Activated CD8-positive, alpha-beta memory T cell treated with anti-CD3 and anti-CD28 coated beads, Interleukin-2, amount 50 U/mL, for 24 hours (primary cell): ENCODE measurements around the gene RCOR1.
"Not testable (repeated sequence)": the region's sequence is repeated elsewhere in the genome, so short reads cannot be mapped to it uniquely, and the experiment has no call there.

ENCODE experiments used
- DNase-seq: peaks from one replicate; pipeline ENCODE4 v3.0.0-alpha.2; 2020; ENCODE audit errors: extremely low read depth

Gene RCOR1

DNA sequence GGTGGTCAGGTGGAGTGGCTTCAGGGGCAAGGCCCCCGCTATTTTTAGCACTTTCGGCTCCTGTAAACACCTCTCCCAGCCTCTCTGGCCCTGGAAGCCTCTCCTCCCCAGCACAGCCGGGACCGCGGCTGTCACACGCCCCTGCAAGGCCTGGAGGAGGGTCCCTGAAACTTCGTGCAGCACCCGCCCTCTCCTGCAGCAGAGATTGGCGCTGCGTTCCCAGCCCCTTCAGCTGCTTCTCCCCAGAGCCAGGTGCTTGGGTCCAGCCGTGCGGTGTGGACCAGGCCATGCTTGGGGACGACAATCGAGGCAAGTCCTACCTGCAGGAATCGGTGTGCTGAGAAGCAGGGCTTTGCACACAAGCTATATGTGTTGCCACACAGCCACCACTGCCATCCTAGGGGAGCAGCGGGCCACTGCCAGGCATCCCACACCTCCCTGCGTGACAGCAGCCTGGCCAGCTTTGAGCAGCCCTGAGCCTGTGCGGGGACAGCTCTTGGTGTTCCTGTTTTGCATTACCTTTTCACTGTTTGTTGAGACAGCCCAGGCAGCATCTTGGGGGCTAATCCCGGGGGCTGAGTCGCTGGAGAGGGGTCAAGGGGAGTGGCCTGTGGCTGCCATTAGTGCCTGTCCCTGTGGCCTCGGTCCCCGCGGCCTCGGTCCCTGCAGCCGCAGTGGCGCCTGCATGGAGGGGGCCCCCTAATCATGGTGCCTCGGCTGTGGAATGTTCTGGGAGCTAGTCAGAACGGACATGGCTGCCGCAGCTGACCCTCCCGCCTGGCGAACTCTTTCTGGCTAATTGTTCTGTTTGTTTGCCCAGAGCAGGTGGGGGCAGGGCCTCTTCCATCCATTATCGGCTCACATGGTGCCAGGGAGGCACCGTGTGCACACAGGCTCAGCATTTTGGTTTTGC, 157.2 kb downstream of the RCOR1 start:
- no peak for DNase-seq

DNA sequence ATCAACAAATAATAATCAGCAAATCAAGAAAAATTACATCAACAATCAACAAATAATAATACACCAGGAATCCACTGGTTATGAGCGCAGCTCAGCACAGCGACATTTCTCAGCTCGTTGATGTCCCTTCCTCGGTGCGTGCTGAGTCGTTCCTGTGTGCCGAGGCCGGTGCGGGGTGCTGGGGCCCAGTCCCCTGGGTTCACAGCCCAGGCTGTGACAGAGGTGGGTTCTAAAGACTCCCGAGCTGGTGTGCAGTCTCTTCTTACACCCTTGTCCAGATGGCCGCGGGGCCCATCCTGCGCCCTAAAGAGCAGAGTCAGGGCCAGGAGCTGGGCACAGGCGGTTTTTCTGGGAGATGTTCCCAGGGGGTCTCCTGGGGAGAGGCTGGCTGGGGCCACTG, 157.9 kb downstream of the RCOR1 start:
- no peak for DNase-seq

DNA sequence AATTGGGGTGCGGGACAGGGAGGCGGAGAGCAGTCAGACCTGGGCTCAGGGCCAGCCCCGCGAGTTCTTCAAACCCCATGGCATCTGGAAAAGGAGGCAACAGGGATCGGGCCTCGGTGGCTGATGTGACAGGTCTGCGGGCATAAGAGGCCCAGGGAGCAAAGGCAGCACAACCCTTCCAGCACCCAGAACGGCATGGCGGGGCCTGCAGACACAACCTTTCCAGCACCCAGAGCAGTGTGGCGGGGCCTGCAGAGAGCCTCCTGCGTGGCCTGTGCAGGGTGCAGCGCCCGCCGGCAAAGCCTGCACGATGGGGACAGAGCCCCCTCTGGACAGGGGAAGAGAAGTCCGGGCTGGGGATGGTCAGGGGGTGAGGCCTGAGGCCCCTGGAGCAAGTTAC, 158.6 kb downstream of the RCOR1 start:
- no peak for DNase-seq

DNA sequence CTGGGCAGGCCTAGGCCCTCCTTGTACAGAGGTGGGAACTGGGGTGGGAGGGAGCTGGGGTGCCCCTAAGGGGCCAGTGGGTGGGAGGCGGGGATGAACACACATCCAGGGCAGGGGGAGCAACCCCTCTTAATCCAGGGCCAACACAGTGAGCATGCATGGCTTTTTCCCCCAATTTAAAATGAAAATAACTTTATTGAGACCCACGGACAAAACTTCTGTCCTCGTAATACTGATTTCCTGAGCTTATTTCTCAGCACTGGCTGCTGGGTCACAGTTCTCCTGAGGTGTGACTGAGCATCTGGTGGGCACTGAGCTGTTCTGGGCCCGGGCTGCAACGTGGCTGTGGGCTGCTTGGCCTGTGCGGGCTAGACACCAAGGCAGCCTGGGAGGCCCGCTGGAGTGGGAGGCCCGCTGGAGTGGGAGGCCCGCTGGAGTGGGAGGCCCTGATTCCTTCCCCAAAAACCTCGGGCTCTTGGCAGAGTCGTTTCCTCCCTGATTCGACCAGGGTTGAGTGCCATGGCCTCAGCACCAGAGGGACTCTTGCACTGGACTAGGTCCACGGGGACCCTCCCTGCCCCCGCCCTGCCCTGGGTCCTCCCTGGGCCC, 159.9 kb downstream of the RCOR1 start:
- DNase-seq: no peak

DNA sequence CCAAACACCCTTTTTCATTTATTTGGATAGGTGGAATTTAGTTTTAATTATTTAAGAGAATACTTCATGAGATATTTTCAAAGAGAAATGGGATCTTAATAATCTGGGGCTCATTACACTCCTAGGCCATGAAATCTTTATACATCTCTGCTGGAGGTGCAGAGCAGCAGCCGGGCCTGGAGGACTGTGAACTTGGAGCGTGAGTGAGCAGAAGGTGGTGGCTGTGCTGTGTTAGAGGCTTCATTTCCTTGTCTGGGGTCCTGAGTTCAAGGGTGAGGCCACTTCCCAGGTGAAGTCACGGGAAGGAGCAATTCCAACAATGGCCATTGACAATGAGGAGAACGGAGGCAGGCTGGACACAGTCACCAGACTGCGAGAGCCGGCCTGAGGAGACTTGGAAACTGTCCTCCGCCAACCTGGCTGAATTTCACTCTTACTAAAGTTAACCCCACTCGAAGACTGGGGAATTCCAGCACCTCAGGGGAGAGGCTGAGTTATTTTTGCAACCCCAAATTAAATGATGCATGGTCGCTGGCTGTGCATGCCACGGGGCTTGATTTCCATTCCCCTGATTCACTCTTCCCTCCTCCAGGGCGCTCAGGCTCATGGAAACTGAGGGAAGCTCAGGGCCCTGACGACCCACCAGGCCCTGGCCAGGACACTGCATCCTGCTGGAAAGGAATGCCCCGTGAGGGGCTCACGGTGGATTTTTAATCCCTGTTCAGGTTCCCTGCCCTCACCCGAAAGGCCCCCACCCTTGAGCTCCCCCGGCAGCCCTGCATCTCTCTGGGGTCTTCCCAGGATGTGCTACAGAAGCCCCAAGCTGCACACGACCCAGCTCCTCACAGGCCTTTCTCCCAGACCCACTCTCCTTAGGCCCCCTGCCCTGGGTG, 162.2 kb downstream of the RCOR1 start:
- no peak for DNase-seq

DNA sequence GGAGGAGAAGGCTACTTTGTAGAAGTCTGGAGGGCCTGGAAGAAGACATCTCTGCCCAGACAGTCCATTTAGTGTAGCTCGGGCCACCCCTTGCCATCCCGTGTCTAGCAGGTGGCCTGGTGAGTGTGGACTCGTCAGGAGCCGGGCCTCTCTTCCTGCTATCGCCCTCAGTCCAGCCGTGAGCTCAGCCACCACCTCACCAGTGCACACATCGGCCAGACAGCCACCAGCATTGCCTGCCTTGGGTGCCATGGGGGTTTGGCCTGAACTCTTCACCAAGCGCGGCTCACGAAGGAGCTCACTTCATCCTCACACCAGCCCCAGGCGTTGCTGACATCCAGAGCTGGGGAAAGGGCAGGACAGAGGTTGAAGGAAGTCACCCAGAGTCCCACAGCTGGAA, 165.2 kb downstream of the RCOR1 start:
- DNase-seq: no peak

DNA sequence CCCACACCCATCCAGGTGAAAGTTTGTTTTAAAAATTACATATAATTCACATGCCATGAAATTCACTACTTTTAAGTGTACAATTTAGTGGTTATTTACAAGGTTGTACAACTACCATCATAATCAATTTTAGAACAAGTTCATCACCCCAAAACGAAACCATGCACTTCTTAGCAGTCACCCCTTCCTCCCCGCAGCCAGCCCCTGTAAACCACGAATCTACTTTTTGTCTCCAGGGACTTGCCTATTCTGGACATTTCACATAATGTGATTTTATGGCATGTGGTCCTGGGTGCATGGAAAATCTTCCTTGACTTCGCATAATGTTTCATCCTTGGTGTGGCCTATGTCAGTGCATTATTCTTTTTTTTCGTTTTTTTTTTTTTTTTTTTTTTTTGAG, 165.6 kb downstream of the RCOR1 start:
- no peak for DNase-seq

DNA sequence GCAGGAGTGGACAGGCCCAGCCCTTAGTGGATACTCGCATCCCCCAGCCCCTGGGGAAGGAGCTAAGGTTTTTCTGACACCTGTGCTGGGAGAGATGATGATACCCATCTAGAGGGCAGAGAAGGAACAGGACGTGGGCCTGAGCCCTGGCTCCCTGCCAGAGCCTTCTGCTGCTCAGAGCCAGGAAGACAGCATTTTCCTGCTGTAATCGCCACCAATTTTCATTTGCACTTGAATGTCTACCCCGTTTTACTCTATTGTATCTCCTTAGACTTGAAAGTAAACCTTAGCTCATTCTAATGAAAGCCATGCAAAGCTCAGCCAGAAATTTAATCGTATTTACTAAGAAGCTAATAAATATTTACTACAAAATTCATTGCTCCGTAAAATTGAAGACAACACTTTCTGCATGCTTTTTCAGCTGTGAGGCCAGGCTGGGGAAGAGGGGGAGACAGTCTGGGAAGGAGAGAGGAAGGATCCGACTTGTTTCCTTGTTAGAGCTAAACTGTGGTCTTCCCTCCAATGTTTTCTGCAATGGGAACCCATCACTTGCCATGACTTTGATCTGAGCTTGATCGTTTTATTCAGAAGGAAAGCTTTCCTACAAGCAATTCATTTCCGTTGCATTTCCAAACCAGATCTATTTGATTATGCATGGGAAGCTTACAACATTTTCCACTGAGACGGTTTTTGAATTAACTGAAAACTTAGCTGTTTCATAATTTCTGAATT, 167.2 kb downstream of the RCOR1 start:
- no peak for DNase-seq

DNA sequence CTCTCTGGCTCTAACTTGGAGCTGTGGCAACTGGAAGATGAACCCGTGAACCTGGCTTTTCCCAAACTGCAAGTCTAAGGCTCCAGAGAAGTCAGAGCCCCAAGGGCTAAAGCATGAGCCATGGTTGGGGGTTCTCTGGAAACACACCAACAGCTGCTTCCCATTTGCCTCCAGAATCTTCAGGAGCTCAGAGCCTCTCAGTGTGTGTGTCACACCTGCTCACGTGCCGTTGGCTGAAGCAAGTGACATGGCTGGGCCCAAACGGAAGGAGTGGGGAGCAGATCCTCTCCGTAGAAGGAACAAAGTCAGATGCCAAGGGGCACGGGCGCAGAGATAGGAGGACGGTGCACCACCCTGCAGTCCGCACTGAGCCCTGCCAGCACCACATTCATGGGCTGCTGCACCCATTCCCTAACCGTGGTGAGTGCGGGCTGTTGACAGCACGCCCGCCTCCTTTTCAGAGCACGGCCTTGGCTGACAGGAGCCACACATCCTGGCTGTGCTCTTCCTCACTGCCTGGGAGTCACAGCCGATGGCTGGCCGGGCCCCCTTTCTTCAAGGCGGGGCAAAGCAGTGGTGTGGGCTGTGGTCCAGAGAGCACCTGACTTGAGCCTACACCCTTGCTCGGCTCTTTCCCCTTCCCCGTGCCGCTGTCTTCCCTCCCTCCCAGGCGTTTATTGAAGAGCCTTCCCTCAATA, 168.2 kb downstream of the RCOR1 start:
- DNase-seq: no peak

DNA sequence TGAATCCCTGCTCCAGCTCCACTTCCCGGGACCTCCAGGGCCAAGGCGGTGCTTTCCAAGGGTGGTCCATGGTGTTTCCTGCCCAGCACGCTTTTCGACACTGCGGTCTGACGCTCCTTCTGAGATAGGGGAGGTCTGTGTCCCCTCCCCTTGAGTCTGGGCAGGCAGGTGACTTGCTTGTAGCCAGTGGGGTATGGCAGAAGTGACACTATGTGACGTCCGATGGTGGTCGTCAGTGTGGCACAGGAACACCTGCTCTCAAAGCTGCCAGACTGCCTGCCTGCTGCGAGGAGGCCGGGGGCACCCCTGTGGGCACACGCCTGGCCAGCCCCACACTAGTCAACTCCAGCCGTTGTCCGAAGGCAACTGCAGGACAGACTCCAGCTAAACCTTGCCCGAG, 168.8 kb downstream of the RCOR1 start:
- no peak for DNase-seq

DNA sequence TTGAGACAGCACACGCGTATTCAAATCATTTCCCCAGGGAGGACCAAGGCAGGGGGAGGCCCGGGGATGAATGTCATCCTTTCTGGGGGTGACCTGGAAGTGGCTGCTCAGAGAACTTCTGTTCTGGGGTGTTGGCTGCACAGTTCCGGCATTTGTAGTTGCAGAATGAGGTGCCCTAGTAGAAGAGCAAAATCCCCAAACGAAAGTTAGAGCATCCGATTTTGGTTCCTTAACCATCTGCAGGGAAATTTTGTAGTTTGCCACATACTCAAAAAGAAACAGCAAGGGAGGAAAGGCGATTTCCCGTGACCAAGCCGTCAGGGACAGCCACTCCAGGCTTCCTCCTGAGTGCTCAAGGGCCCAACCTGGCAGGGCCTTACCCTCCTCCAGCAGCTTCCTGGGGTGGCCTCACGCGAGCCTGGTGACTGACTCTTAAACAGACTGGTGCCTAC, 171.8 kb downstream of the RCOR1 start:
- DNase-seq: no peak

DNA sequence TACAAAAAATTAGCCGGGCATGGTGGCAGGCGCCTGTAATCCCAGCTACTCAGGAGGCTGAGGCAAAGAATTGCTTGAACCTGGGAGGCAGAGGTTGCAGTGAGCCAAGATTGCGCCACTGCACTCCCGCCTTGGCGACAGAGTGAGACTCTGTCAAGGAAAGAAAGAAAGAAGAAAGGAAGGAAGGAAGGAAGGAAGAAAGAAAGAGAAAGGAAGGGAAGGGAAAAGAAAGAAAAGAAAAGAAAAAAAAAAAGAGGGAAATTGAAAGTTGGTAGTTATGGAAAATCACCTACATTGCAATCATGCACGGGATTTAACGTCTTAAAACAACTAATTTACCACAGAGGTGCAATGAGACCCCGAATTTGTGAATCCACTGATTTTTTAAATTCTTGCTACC, 173.3 kb downstream of the RCOR1 start:
- not testable (repeated sequence) for DNase-seq

DNA sequence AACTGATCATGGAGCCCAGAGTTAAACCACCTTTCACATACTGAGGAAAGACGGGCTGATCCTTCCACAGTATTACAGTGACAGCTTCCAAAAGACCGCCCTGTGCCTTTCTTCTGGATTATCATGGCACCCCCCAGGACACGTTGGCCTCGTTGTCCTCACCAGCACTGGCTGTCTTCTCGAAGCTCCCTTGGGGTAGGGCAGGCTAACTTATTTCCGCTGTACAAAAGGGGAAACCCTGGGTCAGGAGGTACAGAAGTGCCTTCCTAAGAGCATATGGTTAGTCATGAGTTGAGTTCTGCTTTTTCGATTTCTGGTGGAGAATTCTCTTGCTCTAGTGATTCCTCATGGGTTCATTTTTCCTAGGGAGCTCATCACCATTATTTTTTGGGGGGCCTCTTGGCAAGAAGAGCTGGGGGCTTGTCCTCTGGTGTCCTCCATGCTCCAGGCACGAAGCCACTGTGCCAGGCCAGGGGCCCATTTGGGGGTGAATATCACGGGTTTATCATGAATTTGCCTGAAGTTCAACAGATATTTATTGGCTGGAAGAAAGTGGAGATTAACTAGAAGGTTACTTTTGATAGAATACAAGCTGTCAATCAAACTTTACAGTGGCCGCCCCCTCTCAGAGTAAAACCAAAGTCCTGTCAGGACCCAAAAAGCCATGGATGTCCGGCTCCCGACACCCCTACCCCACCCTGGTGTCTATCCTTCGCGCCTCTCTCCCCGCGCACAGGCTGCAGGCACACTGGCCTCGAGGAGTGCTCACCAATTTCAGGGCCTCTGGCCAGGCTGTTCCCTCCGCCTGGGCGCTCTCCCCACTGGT, 176.0 kb downstream of the RCOR1 start:
- DNase-seq: no peak

DNA sequence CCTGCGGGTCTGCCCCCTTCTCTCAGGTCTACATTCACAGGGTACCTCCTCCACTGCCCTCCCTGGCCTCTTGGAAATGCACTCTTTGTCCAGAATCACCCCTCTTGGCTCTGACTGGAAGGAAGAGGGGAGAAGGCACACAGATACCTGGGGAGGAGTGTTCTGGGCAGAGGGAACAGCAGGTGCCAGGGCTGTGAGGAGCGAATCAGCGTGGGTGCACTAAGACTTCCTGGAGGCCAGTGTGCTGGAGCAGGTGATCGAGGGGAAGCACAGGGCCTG, 176.5 kb downstream of the RCOR1 start:
- no peak for DNase-seq

DNA sequence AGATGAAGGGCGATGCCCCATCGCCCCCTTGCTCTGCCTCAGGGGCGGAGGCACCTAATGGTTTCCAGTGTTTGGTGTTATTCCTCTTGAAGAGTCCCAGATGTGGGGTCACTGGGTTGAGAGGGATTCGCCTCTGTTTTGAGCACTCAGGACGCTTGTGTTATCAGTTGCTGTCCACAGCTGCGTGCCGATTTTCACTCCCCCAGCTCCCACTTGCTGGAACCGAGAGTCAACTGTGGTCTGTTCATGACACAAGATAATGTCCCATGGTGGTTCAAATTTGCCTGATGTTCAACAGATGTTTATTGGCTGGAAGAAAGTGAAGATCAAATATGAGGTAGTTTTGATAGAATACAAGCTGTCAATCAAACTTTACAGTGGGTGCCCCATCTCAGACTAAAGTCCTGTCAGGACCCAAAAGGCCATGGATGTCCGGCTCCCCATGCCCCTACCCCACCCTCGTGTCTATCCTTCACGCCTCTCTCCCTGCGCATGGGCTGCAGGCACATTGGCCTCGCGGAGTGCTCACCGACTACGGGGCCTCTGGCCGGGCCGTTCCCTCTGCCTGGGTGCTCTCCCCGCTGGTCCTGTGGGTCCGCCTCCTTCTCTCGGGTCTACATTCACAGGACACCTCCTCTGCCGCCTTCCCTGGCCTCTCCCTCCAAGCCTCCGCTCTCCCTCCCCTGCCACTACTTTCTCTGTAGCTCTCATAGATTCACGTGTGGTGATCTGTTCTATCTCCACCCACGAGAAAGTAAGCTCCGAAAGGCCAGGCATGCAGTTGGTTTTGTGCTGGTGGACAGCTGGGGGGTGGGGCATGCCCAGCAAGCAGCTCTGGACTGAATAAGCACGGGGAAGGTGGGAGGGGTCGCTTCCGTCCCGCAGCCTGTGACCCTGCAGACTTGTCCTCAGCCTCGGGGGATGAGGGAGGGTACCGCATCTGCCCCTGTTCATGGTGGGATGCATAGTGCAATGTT, 178.0 kb downstream of the RCOR1 start:
- DNase-seq: no peak

DNA sequence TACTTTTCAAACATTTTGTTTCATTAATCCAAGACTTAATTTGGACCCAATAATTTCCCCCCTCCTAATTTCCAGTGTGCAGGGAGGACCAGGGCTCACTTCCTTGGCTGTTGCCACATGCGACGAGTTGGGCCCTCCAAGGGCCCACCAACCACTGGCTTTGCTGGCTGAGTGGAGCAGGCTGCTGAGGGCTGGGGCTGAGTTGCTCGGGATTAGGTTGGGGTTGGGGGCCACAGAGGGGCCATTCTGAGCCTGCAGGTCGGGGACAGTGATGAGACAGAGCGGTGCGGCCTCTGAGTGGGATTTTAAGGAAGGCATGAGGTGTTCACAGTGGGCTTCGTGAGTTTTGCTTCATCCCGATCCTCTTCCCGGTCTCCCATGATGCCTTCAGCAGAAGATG, 178.7 kb downstream of the RCOR1 start:
- no peak for DNase-seq

DNA sequence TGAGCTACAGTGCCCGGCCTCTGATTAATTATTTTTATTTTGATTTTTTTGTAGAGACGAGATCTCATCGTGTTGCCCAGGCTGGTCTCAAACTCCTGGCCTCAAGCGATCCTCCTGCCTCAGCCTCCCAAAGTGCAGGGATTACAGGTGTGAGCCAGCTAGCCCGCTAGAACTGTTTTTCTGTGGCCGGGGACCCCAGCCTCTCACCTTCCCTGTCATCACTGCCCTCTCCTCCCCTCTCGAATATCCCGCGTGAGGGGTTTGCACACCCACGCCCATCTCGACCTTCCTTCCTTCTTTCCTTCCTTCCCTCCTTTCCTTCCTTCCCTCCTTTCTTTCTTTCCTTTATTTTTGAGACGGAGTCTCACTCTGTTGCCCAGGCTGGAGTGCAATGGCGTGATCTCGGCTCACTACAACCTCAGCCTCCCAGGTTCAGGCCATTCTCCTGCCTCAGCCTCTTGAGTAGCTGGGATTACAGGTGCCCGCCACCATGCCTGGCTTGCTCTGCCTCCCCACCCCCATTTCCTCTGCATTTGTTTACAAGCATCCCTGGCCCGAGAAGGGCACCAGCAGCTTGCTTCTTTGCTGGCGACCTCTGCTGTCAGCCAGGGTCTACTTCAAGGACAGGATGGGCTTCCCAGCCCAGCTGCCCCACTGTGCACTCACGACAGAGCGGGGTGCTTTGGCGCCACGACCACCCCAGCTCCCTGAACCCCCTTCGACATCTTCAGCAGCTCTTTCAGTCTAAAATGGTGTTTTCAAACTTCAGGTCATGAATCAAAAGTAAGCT, 180.5 kb downstream of the RCOR1 start:
- DNase-seq: no peak

DNA sequence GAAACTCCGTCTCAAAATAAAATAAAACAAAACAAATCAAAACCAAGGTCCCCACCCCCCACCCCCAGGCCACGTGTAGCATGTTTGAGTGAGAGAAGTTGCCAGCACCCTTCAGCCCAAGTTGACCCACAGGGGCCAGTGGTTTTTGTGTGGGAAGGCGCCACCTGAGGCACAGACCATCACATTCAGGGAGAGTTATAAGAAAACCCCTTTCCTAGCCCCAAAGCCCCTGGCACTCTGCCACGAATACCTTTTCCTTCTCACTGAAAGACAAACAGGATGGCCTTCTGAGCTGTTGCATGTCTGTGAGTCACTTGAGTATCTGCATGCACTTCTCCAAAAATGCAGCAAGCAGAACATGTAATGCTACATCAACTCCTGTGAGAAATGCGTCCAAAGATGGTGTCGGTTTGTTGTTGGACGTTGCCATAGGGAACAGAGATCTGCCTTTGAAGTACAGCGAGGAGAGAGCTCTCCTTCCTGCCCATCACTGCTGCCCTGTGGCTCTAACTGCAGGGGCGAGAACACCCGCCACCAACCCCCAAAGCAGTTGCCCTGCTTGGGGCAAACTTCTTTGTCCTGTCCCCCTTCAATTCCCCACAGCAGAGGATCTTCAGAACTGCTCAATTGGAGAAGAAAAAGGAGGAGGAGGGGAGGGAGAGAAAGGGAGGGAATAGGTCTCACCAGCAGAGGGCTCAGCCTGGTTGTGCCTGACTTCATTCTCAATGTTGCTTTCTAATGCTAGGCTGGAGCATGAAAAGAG, 182.1 kb downstream of the RCOR1 start:
- no peak for DNase-seq
